Keratinocyte (primary cell): ENCODE measurements around the gene NR6A1. TPM values are rescaled to one million over a fixed set of nuclear protein-coding genes. Genes with fewer than 3 reads are reported as not detected.

Experiments used
- DNase-seq: peaks from one replicate; pipeline ENCODE4 v3.0.0-alpha.2; 2011; ENCODE audit warnings: low read depth, missing footprints, low spot score
- FAIRE-seq: peaks from 2 replicates; lab custom pipeline; 2011; peaks lifted over from hg19 to GRCh38; lab: Jason Lieb, UNC
- H2AFZ ChIP-seq: 2 replicates; pipeline ENCODE4 v1.6.0; 2012; ENCODE audit warnings: low read length, control low read depth, inconsistent platforms; ENCODE audit not compliant: control insufficient read depth
- H3K27ac ChIP-seq: 2 replicates; pipeline ENCODE4 v1.5.1; 2011; ENCODE audit warnings: low read length; ENCODE audit not compliant: control insufficient read depth, insufficient read depth
- H3K27me3 ChIP-seq: 3 replicates; pipeline ENCODE4 v1.6.0; 2011; ENCODE audit warnings: low read length; ENCODE audit not compliant: control insufficient read depth, insufficient read depth; ENCODE audit errors: extremely low read depth
- H3K36me3 ChIP-seq, 2 experiments: 2 replicates in 1 of 2; 3 replicates in 1 of 2; pipeline ENCODE4 v1.5.1; 2011; ENCODE audit warnings: low read length in 2 of 2, mild to moderate bottlenecking in 1 of 2; ENCODE audit not compliant: control insufficient read depth in 2 of 2, insufficient read depth in 2 of 2; ENCODE audit errors: extremely low read depth in 1 of 2
- H3K4me1 ChIP-seq: 3 replicates; pipeline ENCODE4 v1.5.1; 2011; ENCODE audit warnings: low read length; ENCODE audit not compliant: control insufficient read depth, insufficient read depth; ENCODE audit errors: extremely low read depth
- H3K4me2 ChIP-seq: 3 replicates; pipeline ENCODE4 v1.6.0; 2011; ENCODE audit warnings: low read depth, low read length; ENCODE audit not compliant: control insufficient read depth, insufficient read depth; ENCODE audit errors: extremely low read depth
- H3K4me3 ChIP-seq, 3 experiments: fragments of 200-600 bp in 1 of 3; sonication (generic) in 1 of 3; 2 replicates in 2 of 3; 3 replicates in 1 of 3; pipeline ENCODE4 v1.5.1; 2011 to 2016; ENCODE audit warnings: low read length in 3 of 3, mild to moderate bottlenecking in 3 of 3, control low read depth in 2 of 3, inconsistent platforms in 1 of 3, low read depth in 1 of 3, mixed read lengths in 1 of 3, mixed run types in 1 of 3, moderate library complexity in 1 of 3; ENCODE audit not compliant: control insufficient read depth in 2 of 3, insufficient read depth in 2 of 3; ENCODE audit errors: extremely low read depth in 1 of 3
- H3K79me2 ChIP-seq: 2 replicates; pipeline ENCODE4 v1.6.0; 2012; ENCODE audit warnings: low read length; ENCODE audit not compliant: control insufficient read depth, insufficient read depth
- H3K9ac ChIP-seq: 3 replicates; pipeline ENCODE4 v1.6.0; 2011; ENCODE audit warnings: low read length; ENCODE audit not compliant: control insufficient read depth, insufficient read depth; ENCODE audit errors: extremely low read depth
- H3K9me1 ChIP-seq: 3 replicates; pipeline ENCODE4 v1.6.0; 2011; ENCODE audit warnings: low read length; ENCODE audit not compliant: control insufficient read depth, insufficient read depth; ENCODE audit errors: extremely low read depth
- H3K9me3 ChIP-seq: 2 replicates; pipeline ENCODE4 v1.5.1; 2012; ENCODE audit warnings: low read depth, low read length; ENCODE audit not compliant: control insufficient read depth
- H4K20me1 ChIP-seq: 3 replicates; pipeline ENCODE4 v1.6.0; 2011; ENCODE audit warnings: low read length; ENCODE audit not compliant: control insufficient read depth, insufficient read depth; ENCODE audit errors: extremely low read depth
- CTCF ChIP-seq, 3 experiments: IDR thresholded peaks in 1 of 3; conservative IDR thresholded peaks in 1 of 3; optimal IDR thresholded peaks in 1 of 3; 2 replicates in 2 of 3; 3 replicates in 1 of 3; pipeline versions ENCODE3 to v1.5.1; 2011; ENCODE audit warnings: low read length in 3 of 3, mild to moderate bottlenecking in 3 of 3, moderate library complexity in 2 of 3, control low read depth in 1 of 3, inconsistent platforms in 1 of 3; ENCODE audit not compliant: insufficient read depth in 2 of 3; ENCODE audit errors: extremely low read depth in 1 of 3
- EZH2 ChIP-seq: IDR thresholded peaks from one replicate; pipeline ENCODE4 v1.6.1; 2012; ENCODE audit warnings: inconsistent platforms, mild to moderate bottlenecking, low read length, moderate library complexity
- dilution Hi-C: fragments of 300-500 bp; cut with MboI; formaldehyde crosslinking; loops from one replicate; pipeline ENCODE4 v1.7.0; 2020; ENCODE audit warnings: low sequenced_read_pairs; ENCODE audit not compliant: extremely low pct_ligation_motif_present
- polyA plus RNA-seq, 5 experiments: library from polyadenylated mRNA; depleted of rRNA in 3 of 5; stranded (reverse) in 3 of 5; stranded (forward) in 1 of 5; unstranded in 1 of 5; fragments of >200 nt; gene quantifications; 1 replicate in 1 of 5; 2 replicates in 3 of 5; 3 replicates in 1 of 5; pipeline versions ENCODE4 v1.2.1 to v1.2.3, GENCODE V29; 2011 to 2012; ENCODE audit warnings: missing spikeins in 2 of 5, low read depth in 1 of 5, low replicate concordance in 1 of 5

The NR6A1 gene
- polyA plus RNA-seq, 1 donor (not counting 4 experiments of a cell fraction or from before 2014, with no cell fraction given): 1.8 TPM

DNA sequence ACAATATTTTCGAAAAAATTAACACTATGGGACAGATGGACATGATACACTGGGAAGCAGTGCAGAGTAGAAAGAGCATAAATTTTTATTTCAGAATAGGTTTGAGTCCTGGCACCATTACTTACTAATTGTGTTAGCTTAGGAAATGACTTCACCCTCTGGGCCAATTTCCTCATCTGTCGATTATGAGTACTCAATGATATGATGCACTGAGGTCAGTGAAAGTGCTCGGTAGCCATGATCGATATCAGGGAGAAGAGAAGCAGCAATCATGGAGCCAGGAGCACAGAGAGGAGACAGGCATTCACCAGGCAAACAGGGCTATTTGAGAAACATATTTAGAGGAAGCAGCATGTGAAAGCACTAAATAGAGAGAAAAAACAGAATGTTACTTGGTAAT lies 29.4 kb downstream of the NR6A1 start:
- peaks cover 4% of the 10 kb centered on the region for H3K4me1 ChIP-seq
- H3K27ac ChIP-seq: no peak overlapping the region
- FAIRE-seq: no peak
- no peak overlapping the region for H3K9ac ChIP-seq
- TF ChIP-seq CTCF (optimal IDR thresholded peaks at IDR 0.05 in 1 of 3, IDR thresholded peaks at IDR 0.05 in 1 of 3, conservative IDR thresholded peaks at IDR 0.05 in 1 of 3; ENCODE audit: extremely low read depth in 1 of 3, insufficient read depth in 2 of 3, low read length in 3 of 3) (no peak), EZH2 (no peak)
- H3K4me3 ChIP-seq: no peak overlapping the region
- H3K4me2 ChIP-seq: no peak overlapping the region
- no peaks in the 10 kb centered on the region for H3K9me3 ChIP-seq
- no peaks in the 10 kb centered on the region for H3K36me3 ChIP-seq
- no peaks in the 10 kb centered on the region for H3K9me1 ChIP-seq
- no peaks in the 10 kb centered on the region for H3K79me2 ChIP-seq
- H3K27me3 ChIP-seq: no peaks in the 10 kb centered on the region
- H2AFZ ChIP-seq: no peak overlapping the region
- no peak for DNase-seq
- dilution Hi-C loops: no loop called here
- no peaks in the 10 kb centered on the region for H4K20me1 ChIP-seq

GRCh38 chr9:124741149-124741548 lies 30.0 kb downstream of the NR6A1 start:
- Histone ChIP-seq H3K27ac (no peak overlapping the region), H3K79me2 (no peaks in the 10 kb centered on the region), H3K4me1 (peaks cover 4% of the 10 kb centered on the region), H3K9me3 (no peaks in the 10 kb centered on the region), H4K20me1 (no peaks in the 10 kb centered on the region), H3K9me1 (no peaks in the 10 kb centered on the region), H3K9ac (no peak overlapping the region), H3K4me3 (no peak overlapping the region), H3K27me3 (no peaks in the 10 kb centered on the region), H3K4me2 (no peak overlapping the region), H3K36me3 (no peaks in the 10 kb centered on the region), H2AFZ (no peak overlapping the region)
- dilution Hi-C loops: no loop called here
- FAIRE-seq: no peak
- TF ChIP-seq CTCF (optimal IDR thresholded peaks at IDR 0.05 in 1 of 3, IDR thresholded peaks at IDR 0.05 in 1 of 3, conservative IDR thresholded peaks at IDR 0.05 in 1 of 3; ENCODE audit: extremely low read depth in 1 of 3, insufficient read depth in 2 of 3, low read length in 3 of 3) (no peak), EZH2 (no peak)
- DNase-seq: no peak
